Kidney glomerular epithelial cell (primary cell): ENCODE data around the gene DKKL1.

Source experiments
- DNase-seq: peaks from one replicate; lab custom pipeline; 2025; lab: John Stamatoyannopoulos, UW

Gene DKKL1

DNA sequence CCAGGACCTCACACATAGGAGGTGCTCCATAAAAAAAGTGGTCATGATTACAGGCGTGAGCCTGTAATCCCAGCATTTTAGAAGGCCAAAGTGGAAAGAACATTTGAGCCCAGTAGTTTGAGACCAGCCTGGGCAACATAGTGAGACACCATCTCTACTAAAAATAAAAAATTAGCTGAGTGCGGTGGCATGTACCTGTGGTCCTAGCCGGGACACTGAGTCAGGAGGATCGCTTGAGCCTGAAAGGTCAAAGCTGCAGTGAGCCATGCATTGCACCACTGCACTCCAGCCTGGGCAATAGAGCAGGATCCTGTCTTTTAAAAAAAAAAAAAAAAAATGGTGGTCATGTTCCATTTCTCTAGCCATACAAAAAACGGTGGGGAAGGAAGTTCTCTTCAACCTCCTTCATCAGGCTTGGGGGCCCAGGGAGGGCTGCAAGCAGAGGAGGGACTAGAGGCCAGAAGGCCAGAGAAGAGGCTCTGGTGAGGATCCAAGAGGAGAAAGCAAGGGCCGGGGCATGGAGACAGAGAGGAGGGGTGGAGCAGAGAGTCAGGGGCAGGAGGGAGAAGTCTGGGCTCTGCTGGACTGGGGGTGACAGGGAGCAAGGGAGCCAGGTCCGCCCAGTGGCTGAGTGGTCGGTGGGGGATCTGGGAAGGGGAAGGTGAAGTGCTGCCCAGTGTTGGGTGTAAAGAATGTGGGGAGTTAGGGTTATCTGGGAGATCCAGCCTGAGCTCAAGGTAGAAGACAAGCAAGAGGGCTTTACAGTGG lies 33.2 kb downstream of the DKKL1 start:
- DNase-seq, result no peak

DNA sequence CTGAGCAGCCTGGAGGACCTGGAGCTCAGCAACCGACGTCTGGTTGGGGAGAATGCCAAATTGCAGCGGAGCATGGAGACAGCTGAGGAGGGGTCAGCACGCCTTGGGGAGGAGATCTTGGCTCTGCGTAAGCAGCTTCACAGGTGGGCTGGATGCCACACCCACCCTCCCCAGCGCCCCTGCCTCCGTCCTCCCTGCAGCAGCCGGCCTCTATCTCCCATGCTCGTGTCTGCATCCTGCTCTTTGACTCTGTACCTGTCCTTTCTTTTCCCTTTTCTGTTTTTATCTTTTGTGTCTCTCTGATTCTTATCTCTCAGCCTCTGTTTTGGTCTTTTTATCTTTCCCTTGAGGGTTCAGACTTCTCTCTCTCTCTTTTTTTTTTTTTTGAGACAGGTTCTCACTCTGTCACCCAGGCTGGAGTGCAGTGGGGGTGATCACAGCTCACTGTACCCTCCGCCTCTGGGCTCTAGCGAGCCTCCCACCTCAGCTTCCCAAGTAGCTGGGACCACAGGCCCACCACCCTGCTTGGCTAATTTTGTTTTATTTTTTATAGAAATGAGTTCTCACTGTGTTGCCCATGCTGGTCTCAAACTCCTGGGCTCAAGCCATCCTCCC lies 34.4 kb downstream of the DKKL1 start:
- no peak for DNase-seq

DNA sequence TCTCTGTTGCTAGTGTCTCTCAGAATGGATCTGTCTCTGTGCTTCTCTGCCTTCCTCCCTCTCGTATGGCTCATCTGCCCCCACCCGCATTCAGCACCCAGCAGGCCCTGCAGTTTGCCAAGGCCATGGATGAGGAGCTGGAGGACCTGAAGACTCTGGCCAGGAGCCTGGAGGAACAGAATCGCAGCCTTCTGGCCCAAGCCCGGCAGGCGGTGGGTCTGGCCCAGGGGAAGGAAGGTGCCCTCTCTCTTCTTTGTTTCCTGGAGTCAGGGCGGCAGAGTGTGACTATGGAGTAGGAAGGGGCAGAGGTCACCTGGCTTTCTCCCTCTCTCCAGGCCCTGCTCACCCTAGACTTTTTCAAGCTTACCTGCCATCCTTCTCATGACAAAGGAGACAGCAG lies 35.3 kb downstream of the DKKL1 start:
- no peak for DNase-seq

GRCh38 chr19:49400029-49400428 lies 36.4 kb downstream of the DKKL1 start:
- DNase-seq, result no peak

DNA sequence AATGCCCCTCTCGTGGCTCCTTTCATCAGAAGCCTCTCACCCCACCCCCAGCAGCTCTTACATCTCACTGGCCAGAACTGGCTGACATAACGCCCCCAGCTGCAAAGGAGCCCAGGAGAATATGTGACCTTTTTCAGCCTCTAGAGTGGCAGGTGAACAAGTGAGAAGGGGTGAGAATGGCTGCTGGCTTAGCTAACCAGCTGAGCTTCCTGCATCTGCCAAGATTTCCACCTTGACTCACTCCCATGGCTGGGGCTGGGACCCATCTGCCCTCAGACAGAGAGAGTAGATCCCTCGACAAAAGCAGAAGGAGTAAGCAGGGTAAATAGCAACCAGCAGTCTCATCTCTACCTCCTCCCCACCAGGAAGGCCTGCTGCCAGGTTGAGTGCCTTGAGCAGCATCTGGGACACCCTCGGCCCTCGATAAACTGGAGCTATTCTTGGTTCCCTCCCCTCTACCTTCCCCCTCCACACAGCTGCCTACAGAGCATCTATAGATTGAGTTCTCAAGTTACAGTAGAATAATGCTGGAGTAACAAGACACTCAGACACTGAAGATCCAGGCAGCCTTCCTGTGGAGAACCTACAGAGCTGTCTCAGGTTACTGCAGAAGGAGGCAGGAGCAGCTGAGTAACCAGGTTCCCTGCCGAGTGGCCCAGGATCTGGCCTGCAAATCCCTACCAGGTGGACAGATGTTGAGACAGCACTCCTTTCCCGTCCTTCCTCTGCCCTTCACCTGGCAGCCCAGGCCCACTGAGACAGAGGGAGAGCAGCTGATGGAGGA lies 39.9 kb downstream of the DKKL1 start:
- DNase-seq, result no peak

DNA sequence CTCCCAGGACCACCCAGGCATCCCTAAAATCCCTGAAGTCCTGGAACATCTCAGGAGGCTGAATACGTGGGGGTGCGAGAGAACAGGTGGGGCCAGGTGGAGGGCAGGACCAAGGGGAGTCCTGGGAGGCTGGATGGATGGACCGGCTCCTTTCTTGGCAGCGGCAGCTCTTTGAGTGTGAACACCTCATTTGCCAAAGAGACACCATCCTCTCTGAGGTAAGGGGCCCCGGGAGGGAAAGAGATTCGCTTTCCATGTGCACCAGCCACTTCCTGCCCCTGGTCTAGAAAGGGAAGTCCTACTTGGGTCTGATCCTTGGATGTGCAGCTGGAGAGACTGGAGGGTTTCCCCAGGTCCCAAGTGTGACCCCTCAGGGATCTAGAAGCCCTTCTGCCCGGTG lies 43.4 kb downstream of the DKKL1 start:
- DNase-seq, result no peak

DNA sequence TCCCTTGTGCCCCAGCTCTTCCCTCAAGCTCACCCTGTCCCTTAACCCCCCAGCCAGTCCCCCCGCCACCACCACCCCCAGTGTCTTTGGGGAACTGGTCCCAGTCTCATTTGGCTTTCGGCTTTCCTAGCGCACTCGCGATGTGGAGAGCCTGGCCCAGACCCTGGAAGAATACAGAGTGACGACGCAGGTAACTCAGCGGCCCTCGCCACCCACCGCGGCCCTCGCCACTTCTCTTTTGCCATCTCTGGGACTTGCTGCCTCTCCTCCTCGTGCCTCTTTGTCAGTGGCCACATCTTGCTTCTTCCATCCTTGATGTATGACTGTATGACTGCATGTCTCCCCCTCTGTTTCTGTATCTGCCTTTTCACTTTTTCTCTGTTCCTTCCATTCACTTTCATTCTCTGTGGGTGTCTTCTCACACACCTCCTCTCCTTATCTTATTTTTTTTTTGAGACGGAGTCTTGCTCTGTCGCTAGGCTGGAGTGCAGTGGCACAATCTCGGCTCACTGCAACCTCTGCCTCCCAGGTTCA lies 43.9 kb downstream of the DKKL1 start:
- no peak for DNase-seq

- no peak for DNase-seq
Measured at GRCh38 chr19:49408816-49409440, 45.3 kb downstream of the DKKL1 start.

DNA sequence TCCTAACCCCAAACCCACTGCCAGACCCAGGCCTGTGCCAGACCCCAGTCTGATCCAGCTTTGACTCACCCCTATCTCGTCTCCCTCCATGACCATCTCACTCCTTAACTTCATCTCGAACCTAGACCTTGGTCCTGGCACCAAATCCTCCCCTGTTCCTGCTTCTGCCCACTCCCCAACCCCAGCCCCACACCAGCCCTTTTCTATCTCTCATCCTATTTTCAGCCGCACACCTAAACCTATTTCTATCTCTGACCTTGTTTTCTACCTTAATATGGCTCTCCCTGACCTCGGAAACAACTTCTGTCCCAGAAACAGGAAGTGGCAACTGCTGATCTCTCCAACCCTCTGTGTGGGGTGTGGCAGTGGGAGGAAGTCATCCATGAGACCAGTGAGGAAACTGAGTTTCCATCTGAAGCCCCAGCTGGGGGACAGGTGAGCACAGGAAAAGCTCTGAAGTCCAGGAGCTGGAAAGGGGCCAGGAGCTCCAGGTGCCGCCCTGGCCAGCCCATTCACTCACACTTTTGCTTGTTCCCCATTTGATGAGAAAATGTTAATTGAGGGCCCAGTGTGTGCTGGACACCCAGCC lies 45.9 kb downstream of the DKKL1 start:
- DNase-seq, result no peak

DNA sequence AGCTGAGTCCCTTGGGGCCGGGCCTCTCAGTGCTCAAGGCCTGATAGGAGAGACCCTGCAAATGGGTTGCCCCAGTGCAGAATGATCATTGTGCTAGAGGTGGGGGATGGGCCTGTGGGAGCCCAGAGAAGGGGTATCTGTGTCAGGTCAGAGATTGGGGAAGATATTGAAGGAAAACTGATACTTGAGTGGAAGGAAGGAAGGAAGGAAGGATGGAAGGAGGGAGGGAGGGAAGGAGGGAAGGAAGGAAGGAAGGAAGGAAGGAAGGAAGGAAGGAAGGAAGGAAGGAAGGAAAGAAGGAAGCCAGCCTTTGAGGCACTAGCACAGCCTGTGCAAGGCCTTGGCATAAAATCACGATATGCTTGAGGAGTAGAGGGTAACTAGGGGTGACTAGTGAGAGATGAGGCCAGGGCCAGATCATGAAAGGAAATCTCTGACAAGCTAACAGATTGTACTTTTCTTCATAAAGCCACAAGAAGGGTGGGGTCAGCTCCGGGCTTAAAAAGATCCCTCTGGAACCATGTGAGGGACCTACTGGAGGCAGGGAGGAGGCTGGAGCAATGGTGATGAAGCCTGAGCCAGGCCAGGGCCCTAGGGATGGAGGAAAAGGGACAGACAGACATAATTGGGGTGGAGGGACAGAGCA lies 48.1 kb downstream of the DKKL1 start:
- no peak for DNase-seq

DNA sequence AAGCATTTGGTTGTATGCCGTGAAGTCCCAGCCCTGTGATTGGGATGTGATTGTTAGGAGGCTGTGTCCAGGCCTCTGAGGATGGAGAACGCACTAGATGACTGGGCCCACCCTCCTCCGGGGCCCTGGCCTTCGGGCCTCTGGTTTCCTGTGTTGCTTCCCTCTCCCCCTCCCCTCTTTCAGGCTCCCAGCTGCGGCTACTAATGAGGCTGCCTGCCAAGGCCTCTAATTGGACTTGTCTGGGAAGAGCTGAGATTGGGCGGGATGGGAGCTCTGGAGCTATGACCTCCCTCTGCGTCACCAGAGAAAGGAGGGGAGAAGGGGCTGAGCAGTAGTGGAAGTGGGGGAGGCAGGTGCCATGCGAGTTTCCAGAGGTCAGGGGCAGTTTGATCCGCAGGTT lies 49.7 kb downstream of the DKKL1 start:
- no peak for DNase-seq

DNA sequence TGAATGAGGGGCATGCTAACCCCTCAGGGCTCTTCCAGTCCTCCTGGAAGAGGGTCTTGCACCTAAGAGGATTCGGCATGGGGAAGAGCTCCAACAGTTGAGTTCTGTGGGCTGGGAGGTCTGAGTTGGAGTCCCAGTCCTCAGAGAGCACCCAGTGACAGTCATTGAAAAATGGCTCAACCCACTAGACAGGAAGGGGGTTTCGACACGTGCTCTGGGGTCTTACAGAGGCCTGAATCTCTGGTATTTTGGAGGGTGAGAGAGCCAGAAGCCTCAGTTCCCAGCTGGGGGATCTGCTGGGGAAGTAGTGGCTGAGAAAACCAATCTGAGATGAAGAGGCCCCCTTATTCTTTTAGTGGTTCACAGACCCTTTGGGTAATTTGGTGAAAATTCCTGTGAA lies 50.6 kb downstream of the DKKL1 start:
- no peak for DNase-seq

DNA sequence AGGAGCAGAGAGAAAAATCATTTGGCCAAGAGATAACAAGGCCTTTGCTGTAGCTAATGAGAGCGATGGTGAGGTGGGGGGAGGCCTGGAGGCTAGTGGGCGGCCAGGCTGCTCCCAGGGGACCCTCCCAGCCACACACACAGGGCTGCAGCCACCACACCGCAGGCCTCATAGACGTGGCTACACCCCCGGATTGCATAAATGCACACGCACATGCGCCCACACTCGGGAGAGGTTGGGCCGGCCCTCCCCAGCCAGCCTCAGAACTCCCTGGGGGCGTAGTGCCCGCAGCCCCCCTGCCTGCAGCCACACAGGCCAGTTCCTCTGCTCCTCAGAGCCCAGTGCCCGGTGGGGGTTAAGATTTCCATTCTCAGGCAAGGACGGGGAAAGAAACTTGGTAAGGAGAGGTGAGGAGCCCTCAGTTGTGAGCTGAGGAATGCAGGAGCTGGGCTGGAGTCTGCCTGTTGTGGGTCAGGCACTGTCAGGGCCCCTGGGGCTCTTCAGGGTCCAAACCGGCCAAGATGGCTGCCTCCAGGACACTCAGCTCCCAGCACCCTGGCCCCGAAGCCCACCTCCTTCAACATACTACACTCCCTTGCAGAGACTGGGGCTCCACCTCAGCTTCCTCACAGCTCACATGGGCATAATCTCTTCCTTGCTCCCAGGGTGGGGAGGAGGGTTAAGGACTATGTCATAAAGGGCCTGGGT lies 51.6 kb downstream of the DKKL1 start:
- no peak for DNase-seq

DNA sequence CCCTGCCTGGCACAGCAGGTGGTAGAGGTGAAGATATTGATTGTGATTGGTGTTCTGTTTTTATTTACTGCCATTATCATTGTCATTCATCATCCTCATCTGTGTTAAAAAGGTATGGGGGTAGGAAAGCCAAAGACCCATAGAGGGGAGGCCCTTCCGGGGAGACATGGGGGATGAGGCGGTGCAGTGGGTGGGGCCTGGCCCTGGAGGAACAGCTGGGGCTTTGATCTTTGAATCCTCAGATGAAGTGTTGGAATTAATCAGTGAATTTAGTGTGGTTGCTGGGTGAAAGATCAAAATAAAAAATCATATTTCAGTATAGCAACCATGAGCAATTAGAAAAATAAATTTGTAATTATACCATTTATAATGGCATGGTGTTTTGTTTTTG lies 52.1 kb downstream of the DKKL1 start:
- no peak for DNase-seq

GRCh38 chr19:49417088-49417487 lies 53.4 kb downstream of the DKKL1 start:
- DNase-seq, result no peak

GRCh38 chr19:49418511-49418910 lies 54.8 kb downstream of the DKKL1 start:
- no peak for DNase-seq

- DNase-seq, result no peak
Measured at GRCh38 chr19:49419173-49419572, 55.5 kb downstream of the DKKL1 start.

GRCh38 chr19:49420227-49420626 lies 56.5 kb downstream of the DKKL1 start:
- no peak for DNase-seq

GRCh38 chr19:49421039-49421877 lies 57.6 kb downstream of the DKKL1 start:
- DNase-seq, result no peak

DNA sequence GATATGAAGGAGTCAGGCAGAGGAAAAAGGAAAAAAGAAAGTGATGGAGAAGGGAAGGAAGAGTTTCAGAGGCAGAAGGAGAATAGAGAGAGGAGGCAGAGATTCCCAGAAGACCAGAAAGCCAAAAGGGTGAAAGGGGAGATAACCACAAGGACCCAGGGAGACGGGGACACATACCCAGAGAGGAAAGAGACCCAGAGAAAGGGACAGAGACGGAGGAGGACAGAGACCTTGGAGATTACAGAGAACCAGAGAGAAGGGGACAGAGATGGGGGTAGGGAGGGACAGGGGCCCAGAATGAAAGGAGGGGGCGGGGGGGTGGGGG lies 58.2 kb downstream of the DKKL1 start:
- no peak for DNase-seq
